GM21825 (cell line): ENCODE data around the gene TRIM66.
"Not testable (repeated sequence)": the region's sequence is repeated elsewhere in the genome, so short reads cannot be mapped to it uniquely, and the experiment has no call there.

ENCODE experiments used
- ATAC-seq: cut with Tn5 transposase; IDR thresholded peaks from one replicate; pipeline ENCODE4 v1.9.1; 2021; ENCODE audit warnings: mild to moderate bottlenecking, moderate library complexity; ENCODE audit not compliant: unreplicated experiment

TRIM66 gene

GRCh38 chr11:8691601-8692000 lies 9.1 kb upstream of the TRIM66 start:
- ATAC-seq: no peak

GRCh38 chr11:8690374-8691342 lies 8.2 kb upstream of the TRIM66 start:
- ATAC-seq: no peak

DNA sequence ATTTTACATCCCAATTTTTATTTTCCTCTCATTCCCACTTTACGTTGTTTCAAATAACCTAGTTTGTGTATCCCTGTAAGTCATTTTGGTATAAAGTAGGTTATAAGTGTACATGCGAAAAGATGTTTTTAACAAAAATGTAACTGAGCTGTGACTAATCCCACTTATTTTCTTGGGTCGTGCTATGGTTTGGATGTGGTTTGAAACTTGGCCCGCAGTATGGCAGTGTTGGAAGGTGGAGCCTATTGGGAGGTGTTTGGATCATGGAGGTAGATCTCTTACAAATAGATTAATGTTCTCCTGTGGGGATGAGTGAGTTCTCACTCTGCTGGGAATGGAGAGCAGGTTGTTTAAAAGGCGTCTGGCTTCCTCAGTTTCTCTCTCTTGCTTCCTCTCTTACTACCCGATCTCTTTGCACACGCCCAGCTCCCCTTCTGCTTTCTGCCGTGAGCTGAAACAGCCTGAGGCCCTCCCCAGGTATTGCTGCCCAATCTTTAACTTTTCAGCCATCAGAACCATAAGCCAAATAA lies 7.3 kb upstream of the TRIM66 start:
- no peak for ATAC-seq

- ATAC-seq: peak; percentile 93
Observed at GRCh38 chr11:8688414-8689362, 6.2 kb upstream of the TRIM66 start.

DNA sequence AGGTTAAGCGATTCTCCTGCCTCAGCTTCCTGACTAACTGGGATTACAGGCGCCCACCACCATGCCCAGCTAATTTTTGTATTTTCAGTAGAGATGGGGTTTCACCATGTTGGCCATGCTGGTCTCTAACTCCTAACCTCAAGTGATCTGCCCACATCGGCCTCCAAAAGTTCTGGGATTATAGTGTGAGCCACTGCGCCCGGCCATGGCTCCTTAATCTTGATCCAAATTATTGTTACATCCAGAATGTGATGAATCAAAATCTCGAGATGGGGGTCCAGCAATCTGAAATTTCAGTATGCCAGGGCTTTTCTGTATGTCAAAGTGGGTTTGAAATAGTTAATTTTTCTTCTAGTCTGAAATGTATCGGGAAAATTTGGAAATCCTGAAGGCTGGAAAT lies 3.9 kb upstream of the TRIM66 start:
- ATAC-seq: no peak

DNA sequence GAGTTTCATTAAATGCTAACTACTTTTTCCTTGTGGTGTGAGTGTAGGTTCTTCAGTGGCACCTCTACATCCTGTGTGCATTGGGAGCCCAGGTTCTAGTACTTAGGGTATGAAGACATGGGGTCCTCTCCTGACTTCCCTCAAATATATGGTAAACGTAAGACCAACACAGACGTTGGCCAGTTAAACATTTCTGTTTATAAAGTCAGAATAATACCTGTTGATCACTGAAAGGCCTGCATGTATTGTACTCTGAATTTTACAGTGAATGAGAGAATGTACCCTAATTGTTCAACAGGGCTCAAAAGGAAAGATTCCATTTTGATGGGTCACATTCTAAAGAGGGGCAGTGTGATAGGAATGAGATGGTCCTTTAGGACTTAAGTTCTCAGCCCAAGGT lies 3.4 kb upstream of the TRIM66 start:
- no peak for ATAC-seq

DNA sequence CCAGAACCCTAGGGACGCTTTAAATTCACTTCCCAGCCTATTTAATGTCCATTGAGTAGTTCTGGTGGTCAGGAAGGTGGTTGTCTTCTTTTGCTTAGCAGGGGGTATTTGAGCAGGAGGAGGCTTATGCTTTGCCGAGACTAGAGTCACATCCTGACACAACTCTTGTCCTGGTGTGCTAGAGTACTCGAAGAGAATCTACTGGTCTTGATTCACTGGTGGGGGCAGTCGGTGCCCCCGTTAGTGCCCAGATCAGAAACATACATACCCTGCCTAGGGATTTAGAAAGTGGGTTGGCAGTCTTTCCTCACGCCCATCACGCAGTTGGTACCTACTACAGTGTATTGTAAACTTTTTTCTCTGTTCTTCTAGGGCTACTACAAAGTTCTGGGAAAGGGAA lies 2.8 kb upstream of the TRIM66 start:
- ATAC-seq: no peak

- no peak for ATAC-seq
Observed at GRCh38 chr11:8684600-8685290, 2.3 kb upstream of the TRIM66 start.

DNA sequence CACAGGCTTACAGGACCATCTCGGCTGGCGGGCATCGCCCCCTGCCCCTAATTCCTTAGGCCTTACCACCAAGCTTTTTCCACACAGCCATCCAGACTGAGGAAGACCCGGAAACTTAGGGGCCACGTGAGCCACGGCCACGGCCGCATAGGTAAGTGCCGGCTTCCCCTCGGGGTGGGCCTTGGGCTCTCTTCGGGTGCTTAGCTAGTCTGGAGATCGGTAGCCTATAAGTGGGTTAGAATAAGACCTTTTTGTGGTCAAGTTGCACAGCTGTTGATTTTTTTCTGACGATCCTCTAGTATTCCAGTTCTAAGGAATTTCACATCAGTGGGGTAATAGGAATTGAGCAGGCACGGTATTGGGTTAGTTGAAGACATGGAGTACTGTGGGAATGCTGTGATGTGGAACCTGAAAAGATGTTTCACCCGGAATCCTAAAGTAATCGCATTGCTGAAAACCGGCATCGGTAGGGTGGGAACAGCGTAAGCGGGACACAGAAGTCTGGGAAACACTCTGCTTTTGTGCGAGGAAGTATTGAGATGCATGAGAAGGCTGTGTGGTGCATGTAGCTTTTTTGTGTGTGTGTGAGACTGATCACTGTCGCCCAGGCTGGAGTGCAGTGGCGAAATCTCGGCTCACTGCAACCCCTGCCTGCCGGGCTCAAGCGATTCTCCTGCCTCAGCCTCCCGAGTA lies 796 bp upstream of the TRIM66 start:
- ATAC-seq: peak; percentile 1

DNA sequence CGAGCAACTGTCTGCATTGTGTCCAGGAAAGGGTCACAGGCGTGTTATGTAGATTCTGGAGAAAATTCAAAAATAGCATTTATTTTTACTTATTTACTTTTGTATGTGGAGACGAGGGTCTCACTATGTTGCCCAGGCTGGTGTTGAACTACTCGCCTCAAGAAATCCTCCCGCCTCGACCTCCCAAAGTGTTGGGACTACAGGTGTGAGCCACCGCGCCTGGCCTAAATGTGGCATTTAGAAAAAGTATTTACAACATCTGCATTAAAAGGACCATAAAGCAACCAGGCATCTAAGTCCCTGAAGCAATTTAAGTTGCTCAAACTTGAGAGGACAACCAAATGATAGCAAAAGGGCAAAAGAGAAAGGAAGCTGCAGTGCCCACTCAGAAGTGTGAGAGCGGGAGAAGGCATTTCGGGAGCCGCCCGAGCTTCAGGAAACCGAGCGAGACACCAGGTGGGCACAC lies 595 bp downstream of the TRIM66 start:
- ATAC-seq: no peak

DNA sequence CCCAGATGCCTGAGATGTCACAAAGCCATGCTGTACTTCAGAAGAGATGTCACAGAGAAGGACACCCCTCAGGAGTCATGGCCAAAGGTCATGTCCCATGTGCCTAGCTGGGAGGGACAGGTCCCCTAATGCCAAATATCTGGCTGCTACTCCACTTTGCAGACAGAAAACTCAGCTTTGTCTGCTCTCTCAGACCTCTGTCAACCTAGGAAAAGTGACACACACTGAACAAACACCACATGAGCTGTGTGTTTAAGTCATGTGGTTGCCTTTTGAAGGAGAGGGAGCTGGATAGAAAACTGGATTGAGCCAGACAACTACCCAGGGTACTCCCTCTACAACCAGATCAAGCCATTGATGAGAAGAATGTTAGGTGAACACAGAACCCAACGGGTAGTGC lies 3.5 kb downstream of the TRIM66 start:
- no peak for ATAC-seq

- ATAC-seq: no peak
Observed at GRCh38 chr11:8676458-8676857, 6.0 kb downstream of the TRIM66 start.

- no peak for ATAC-seq
Observed at GRCh38 chr11:8674859-8675258, 7.6 kb downstream of the TRIM66 start.

DNA sequence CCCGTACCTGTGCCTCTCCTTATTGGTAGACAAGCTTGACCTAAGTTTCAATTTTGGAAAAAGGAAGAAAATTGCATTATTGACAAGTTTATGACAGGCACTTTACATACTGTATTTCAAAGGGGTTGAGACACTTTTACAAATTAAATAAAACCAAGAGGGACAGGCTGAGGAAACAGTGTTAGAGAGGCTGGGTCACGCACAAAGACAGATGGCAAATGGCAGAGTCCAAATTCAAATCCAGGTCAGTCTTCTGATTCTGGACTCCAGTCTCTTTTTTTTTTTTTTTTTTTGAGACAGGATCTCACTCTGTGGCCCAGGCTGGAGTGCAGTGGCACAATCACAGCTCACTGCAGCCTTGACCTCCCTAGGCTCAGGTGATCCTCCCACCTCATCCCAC lies 10.1 kb downstream of the TRIM66 start:
- ATAC-seq: no peak

- no peak for ATAC-seq
Observed at GRCh38 chr11:8671651-8672062, 10.8 kb downstream of the TRIM66 start.

DNA sequence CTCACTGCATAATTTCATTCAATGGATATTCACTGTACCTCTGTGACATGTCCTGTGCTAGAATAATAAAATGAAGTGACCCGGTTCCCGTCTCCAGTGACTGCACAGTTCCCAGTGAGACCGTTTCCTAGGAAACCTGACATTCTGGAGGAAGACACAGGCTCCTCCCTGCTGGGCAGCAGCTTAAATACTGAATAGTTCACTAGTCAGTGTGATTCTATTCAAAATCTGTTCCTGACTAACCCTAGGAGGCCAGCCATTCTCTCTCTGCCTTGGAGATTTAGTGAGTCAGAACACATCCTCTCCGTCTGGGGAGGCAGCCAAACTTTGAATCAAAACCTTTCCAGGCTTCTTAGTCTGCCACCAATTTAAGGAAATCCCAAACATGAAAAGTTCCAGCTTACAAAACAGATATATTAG lies 11.3 kb downstream of the TRIM66 start:
- no peak for ATAC-seq

GRCh38 chr11:8670081-8670480 lies 12.4 kb downstream of the TRIM66 start:
- not testable (repeated sequence) for ATAC-seq

DNA sequence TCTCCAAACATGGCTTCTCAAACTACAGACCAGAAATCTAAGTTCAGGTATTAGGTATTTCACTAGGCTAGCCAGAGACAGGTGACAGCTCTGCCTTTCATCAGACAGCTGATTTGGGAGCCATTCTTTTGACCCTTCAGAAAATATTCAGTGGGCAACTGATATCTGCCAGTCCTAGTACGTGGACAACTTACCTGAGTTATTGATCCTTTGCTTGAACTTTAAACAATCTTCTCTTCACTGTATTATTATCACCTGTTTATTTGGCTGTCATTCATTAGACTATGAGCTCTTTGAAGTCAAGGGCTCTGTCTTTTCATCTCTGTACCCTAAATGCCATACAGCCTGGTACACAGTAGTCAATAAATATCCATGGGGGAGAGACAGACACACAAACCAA lies 17.2 kb downstream of the TRIM66 start:
- ATAC-seq: no peak

- ATAC-seq: no peak
Observed at GRCh38 chr11:8661001-8661795, 21.3 kb downstream of the TRIM66 start.
